IMR-90 (cell line): ENCODE data around the gene ZDHHC6. TPM values are rescaled to one million over a fixed set of nuclear protein-coding genes. Genes with fewer than 3 reads are reported as not detected.

Source experiments
- ATAC-seq: fragments of 200-7000 bp; cut with Tn5 transposase; 2 replicates; pipeline ENCODE4 v1.9.1; 2020; ENCODE audit warnings: low read depth, mild to moderate bottlenecking, moderate library complexity
- BruUV-seq: library from RNA; stranded (reverse); fragments of 400-500 nt; replicated peaks from 2 replicates; lab custom pipeline; 2021; lab: Mats Ljungman, UMichigan
- CTCF ChIA-PET: fragments of 300-600 bp; formaldehyde crosslinking; extraction: SDS; loops from one replicate; lab custom pipeline; 2021; ENCODE audit warnings: antibody characterized with exemption; lab: Yijun Ruan, JAX
- POLR2A ChIA-PET: fragments of 300-600 bp; sonication (Branson Sonifier 250); formaldehyde crosslinking; loops from one replicate; lab custom pipeline; 2022; ENCODE audit warnings: antibody characterized with exemption; ENCODE audit not compliant: unreplicated experiment; lab: Charles Lee
- DNase-seq: peaks from one replicate; pipeline ENCODE4 v3.0.0; 2013
- H2AFZ ChIP-seq: replicated peaks from 2 replicates; pipeline ENCODE3; 2013; ENCODE audit warnings: low read length, mild to moderate bottlenecking; ENCODE audit not compliant: poor library complexity
- H2AK5ac ChIP-seq: 2 replicates; pipeline ENCODE4 v1.6.1; 2013; ENCODE audit warnings: low read depth, low read length, inconsistent platforms
- H2AK9ac ChIP-seq: replicated peaks from 2 replicates; pipeline ENCODE3; 2013; ENCODE audit warnings: mild to moderate bottlenecking, low read depth, low read length, moderate library complexity; ENCODE audit not compliant: poor library complexity
- H2BK120ac ChIP-seq: 2 replicates; pipeline ENCODE4 v1.6.1; 2013; ENCODE audit warnings: low read depth, low read length, inconsistent platforms
- H2BK15ac ChIP-seq: 3 replicates; pipeline ENCODE4 v1.6.1; 2013; ENCODE audit warnings: low read depth, low read length, inconsistent platforms
- H2BK20ac ChIP-seq: 2 replicates; pipeline ENCODE4 v1.6.1; 2013; ENCODE audit warnings: low read depth, mild to moderate bottlenecking, inconsistent platforms, low read length, moderate library complexity
- H2BK5ac ChIP-seq: 2 replicates; pipeline ENCODE4 v1.6.1; 2013; ENCODE audit warnings: mild to moderate bottlenecking, low read depth, low read length, inconsistent platforms; ENCODE audit not compliant: poor library complexity, severe bottlenecking
- H3K14ac ChIP-seq: replicated peaks from 2 replicates; pipeline ENCODE4 v1.6.1; 2013; ENCODE audit warnings: low read depth, low read length, inconsistent platforms
- H3K18ac ChIP-seq: 2 replicates; pipeline ENCODE4 v1.6.1; 2013; ENCODE audit warnings: low read depth, low read length, control low read depth
- H3K23ac ChIP-seq: 2 replicates; pipeline ENCODE4 v1.6.1; 2013; ENCODE audit warnings: low read depth, low read length, inconsistent platforms
- H3K27ac ChIP-seq: 2 replicates; pipeline ENCODE4 v1.5.1; 2013; ENCODE audit warnings: mild to moderate bottlenecking, control low read depth, low read length; ENCODE audit not compliant: insufficient read depth
- H3K27me3 ChIP-seq: 2 replicates; pipeline ENCODE4 v1.6.1; 2013; ENCODE audit warnings: low read length; ENCODE audit not compliant: control insufficient read depth, insufficient read depth
- H3K36me3 ChIP-seq: 2 replicates; pipeline ENCODE4 v1.6.1; 2013; ENCODE audit warnings: low read length, mixed read lengths; ENCODE audit not compliant: control insufficient read depth, insufficient read depth
- H3K4ac ChIP-seq: 2 replicates; pipeline ENCODE4 v1.6.1; 2013; ENCODE audit warnings: low read depth, low read length, inconsistent platforms
- H3K4me1 ChIP-seq: 2 replicates; pipeline ENCODE4 v1.6.1; 2013; ENCODE audit warnings: low read length, mixed read lengths; ENCODE audit not compliant: control insufficient read depth, insufficient read depth
- H3K4me2 ChIP-seq: 2 replicates; pipeline ENCODE4 v1.6.1; 2013; ENCODE audit warnings: low read depth, mild to moderate bottlenecking, control low read depth, low read length, moderate library complexity
- H3K4me3 ChIP-seq: 2 replicates; pipeline ENCODE4 v1.5.1; 2013; ENCODE audit warnings: low read depth, mild to moderate bottlenecking, control low read depth, low read length, moderate library complexity; ENCODE audit not compliant: insufficient read depth
- H3K56ac ChIP-seq: 2 replicates; pipeline ENCODE4 v1.6.1; 2013; ENCODE audit warnings: low read length, inconsistent platforms; ENCODE audit not compliant: insufficient read depth; ENCODE audit errors: extremely low read depth
- H3K79me1 ChIP-seq, 2 experiments: 2 replicates each; pipeline ENCODE4 v1.6.1; 2013; ENCODE audit warnings: low read length in 2 of 2, inconsistent platforms in 1 of 2, low read depth in 1 of 2
- H3K9ac ChIP-seq: 2 replicates; pipeline ENCODE4 v1.6.1; 2013; ENCODE audit warnings: low read depth, low read length, control low read depth
- H3K9me1 ChIP-seq: 2 replicates; pipeline ENCODE4 v1.6.1; 2013; ENCODE audit warnings: low read length, inconsistent platforms; ENCODE audit not compliant: insufficient read depth
- H3K9me3 ChIP-seq: 2 replicates; pipeline ENCODE4 v1.6.1; 2013; ENCODE audit warnings: low read length; ENCODE audit not compliant: control insufficient read depth, insufficient read depth
- H4K20me1 ChIP-seq: 2 replicates; pipeline ENCODE4 v1.6.1; 2013; ENCODE audit warnings: low read length, inconsistent platforms; ENCODE audit not compliant: insufficient read depth
- H4K5ac ChIP-seq: 2 replicates; pipeline ENCODE4 v1.6.1; 2013; ENCODE audit warnings: mild to moderate bottlenecking, low read depth, low read length, control low read depth
- H4K8ac ChIP-seq, 2 experiments: 2 replicates each; pipeline ENCODE4 v1.6.1; 2013; ENCODE audit warnings: low read depth in 2 of 2, low read length in 2 of 2, control low read depth in 1 of 2, inconsistent platforms in 1 of 2
- H4K91ac ChIP-seq: 2 replicates; pipeline ENCODE4 v1.6.1; 2013; ENCODE audit warnings: low read depth, low read length, inconsistent platforms; ENCODE audit not compliant: insufficient read depth
- BHLHE40 ChIP-seq: fragments of 150-350 bp; IDR thresholded peaks from 2 replicates; pipeline ENCODE4 v1.6.1; 2016; ENCODE audit warnings: mild to moderate bottlenecking, low read depth, low read length
- CEBPB ChIP-seq: IDR thresholded peaks from 2 replicates; pipeline ENCODE4 v1.6.1; 2012; ENCODE audit warnings: low read depth, low read length, improper control_type of control experiment
- CHD1 ChIP-seq: IDR thresholded peaks from 2 replicates; pipeline ENCODE4 v1.6.1; 2012; ENCODE audit warnings: low read depth, low read length, improper control_type of control experiment
- MAFK ChIP-seq: IDR thresholded peaks from 2 replicates; pipeline ENCODE4 v1.6.1; 2012; ENCODE audit warnings: low read depth, low read length, improper control_type of control experiment
- MAZ ChIP-seq: IDR thresholded peaks from 2 replicates; pipeline ENCODE4 v1.6.1; 2012; ENCODE audit warnings: low read depth, mild to moderate bottlenecking, low read length, improper control_type of control experiment, moderate library complexity, borderline replicate concordance
- MXI1 ChIP-seq: IDR thresholded peaks from 2 replicates; pipeline ENCODE4 v1.6.1; 2012; ENCODE audit warnings: low read depth, mild to moderate bottlenecking, low read length, moderate library complexity, borderline replicate concordance
- RAD21 ChIP-seq: IDR thresholded peaks from 2 replicates; pipeline ENCODE4 v1.6.1; 2012; ENCODE audit warnings: low read length, improper control_type of control experiment
- RFX5 ChIP-seq: IDR thresholded peaks from 2 replicates; pipeline ENCODE4 v1.8.0; 2012; ENCODE audit warnings: low read depth, mild to moderate bottlenecking, low read length, moderate library complexity
- SMC3 ChIP-seq: fragments of 150-350 bp; IDR thresholded peaks from 2 replicates; pipeline ENCODE4 v1.6.1; 2016; ENCODE audit warnings: low read depth, mild to moderate bottlenecking, antibody characterized with exemption, low read length, moderate library complexity
- USF2 ChIP-seq: fragments of 150-350 bp; IDR thresholded peaks from 2 replicates; pipeline ENCODE4 v1.6.1; 2017; ENCODE audit warnings: mild to moderate bottlenecking, antibody characterized with exemption, low read length, low read depth
- WGBS, 2 experiments: methylation state at CpG; one replicate each; pipeline versions ENCODE4 v1.1.5 to v1.1.7; 2013; ENCODE audit warnings: missing lambda C conversion rate in 2 of 2; ENCODE audit not compliant: insufficient read length in 1 of 2; ENCODE audit errors: extremely low coverage in 2 of 2; 5-methylcytosine and 5-hydroxymethylcytosine counted together
- dilution Hi-C: fragments of 300-500 bp; cut with HindIII; formaldehyde crosslinking; loops from one replicate; pipeline ENCODE4 v1.14.3; 2018; ENCODE audit warnings: low sequenced_read_pairs; ENCODE audit not compliant: unreplicated experiment
- in situ Hi-C: fragments of 300-500 bp; cut with MboI; formaldehyde crosslinking; loops from 3 replicates; pipeline ENCODE4 v1.14.3; 2019; ENCODE audit warnings: low sequenced_read_pairs, inconsistent platforms, mixed read lengths
- intact Hi-C: fragments of 100-400 bp; cut with micrococcal nuclease; formaldehyde crosslinking; loops from 2 replicates; pipeline ENCODE4 v1.10.0; 2022
- polyA plus RNA-seq, 3 experiments: library from polyadenylated mRNA; depleted of rRNA; stranded (reverse); fragments of >200 nt; gene quantifications; 2 replicates each; pipeline ENCODE4 v1.2.3, GENCODE V29; 2012; ENCODE audit warnings: low replicate concordance in 1 of 3
- total RNA-seq: library from RNA; depleted of rRNA; stranded (reverse); fragments of >200 nt; gene quantifications from 2 replicates; pipeline ENCODE4 v1.2.3, GENCODE V29; 2012
- TF ChIP-seq, protein P1 (sequence below): conservative IDR thresholded peaks from 2 replicates; pipeline ENCODE4 v1.5.1; 2012; ENCODE audit warnings: mild to moderate bottlenecking, low read depth, low read length, improper control_type of control experiment
- TF ChIP-seq, protein P2 (sequence below): fragments of 150-350 bp; IDR thresholded peaks from 2 replicates; pipeline ENCODE4 v1.6.1; 2016; ENCODE audit warnings: low read depth, mild to moderate bottlenecking, low read length, moderate library complexity, borderline replicate concordance

ZDHHC6 gene
- total and polyA plus RNA-seq, 2 of the 4 experiments (the other 2 are of a cell fraction) = 17.4 to 21.6 TPM

DNA sequence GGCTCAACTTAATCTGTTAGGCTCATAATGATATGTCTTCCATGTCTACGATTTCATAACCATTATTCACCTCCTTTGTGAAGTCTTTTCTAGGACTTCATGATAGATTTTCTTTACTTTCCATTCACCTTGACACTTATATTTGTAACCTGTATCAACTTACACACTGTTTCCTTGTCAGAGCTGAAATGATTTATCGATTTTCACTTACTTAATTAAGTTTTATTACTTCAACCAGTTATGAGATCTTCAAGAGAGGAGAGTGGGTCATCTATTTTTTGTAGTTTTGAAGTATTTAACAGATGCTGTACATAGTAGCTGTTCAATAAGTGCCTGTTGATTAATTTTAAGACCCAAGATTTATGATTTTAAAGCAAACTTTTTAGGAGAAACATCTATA lies 37.7 kb upstream of the ZDHHC6 start:
- Histone ChIP-seq H2BK20ac (no peak overlapping the region), H4K20me1 (no peaks in the 10 kb centered on the region), H4K5ac (no peak overlapping the region), H2AK9ac (no peak overlapping the region), H3K27me3 (no peaks in the 10 kb centered on the region), H3K27ac (no peak overlapping the region), H3K9me1 (no peaks in the 10 kb centered on the region; the same call in 1 of the 2 replicates), H3K4me1 (no peaks in the 10 kb centered on the region), H3K4me3 (no peak overlapping the region), H2BK120ac (no peak overlapping the region), H3K4me2 (no peak overlapping the region), H3K18ac (no peak overlapping the region), H3K36me3 (no peaks in the 10 kb centered on the region), H3K79me1 (peaks cover 0 to 7% of the 10 kb centered on the region in 2 experiments; a peak in 2 of 4 replicates), H2AK5ac (no peak overlapping the region), H2AFZ (no peak overlapping the region), H3K9me3 (no peaks in the 10 kb centered on the region), H3K9ac (no peak overlapping the region), H3K23ac (no peak overlapping the region), H3K4ac (no peak overlapping the region), H4K91ac (no peak overlapping the region), H3K14ac (no peak overlapping the region), H3K56ac (no peak overlapping the region), H2BK15ac (no peak overlapping the region), H4K8ac (no peak overlapping the region), H2BK5ac (no peak overlapping the region)
- POLR2A ChIA-PET = no interaction called here
- ATAC-seq (no peak), DNase-seq (no peak)
- dilution Hi-C loops (no loop called here), intact Hi-C loops (no loop called here), in situ Hi-C loops (no loop called here)
- WGBS, 2 experiments = no CpG with 5 or more reads among the region's 2 CpGs
- TF ChIP-seq, protein P1, sequence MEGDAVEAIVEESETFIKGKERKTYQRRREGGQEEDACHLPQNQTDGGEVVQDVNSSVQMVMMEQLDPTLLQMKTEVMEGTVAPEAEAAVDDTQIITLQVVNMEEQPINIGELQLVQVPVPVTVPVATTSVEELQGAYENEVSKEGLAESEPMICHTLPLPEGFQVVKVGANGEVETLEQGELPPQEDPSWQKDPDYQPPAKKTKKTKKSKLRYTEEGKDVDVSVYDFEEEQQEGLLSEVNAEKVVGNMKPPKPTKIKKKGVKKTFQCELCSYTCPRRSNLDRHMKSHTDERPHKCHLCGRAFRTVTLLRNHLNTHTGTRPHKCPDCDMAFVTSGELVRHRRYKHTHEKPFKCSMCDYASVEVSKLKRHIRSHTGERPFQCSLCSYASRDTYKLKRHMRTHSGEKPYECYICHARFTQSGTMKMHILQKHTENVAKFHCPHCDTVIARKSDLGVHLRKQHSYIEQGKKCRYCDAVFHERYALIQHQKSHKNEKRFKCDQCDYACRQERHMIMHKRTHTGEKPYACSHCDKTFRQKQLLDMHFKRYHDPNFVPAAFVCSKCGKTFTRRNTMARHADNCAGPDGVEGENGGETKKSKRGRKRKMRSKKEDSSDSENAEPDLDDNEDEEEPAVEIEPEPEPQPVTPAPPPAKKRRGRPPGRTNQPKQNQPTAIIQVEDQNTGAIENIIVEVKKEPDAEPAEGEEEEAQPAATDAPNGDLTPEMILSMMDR = no peak
- TF ChIP-seq CHD1 = no peak
- no peak for TF ChIP-seq RFX5
- TF ChIP-seq MAFK = no peak
- TF ChIP-seq SMC3 = no peak
- no peak for TF ChIP-seq USF2
- no peak for TF ChIP-seq BHLHE40
- no peak for TF ChIP-seq MXI1
- TF ChIP-seq, protein P2, sequence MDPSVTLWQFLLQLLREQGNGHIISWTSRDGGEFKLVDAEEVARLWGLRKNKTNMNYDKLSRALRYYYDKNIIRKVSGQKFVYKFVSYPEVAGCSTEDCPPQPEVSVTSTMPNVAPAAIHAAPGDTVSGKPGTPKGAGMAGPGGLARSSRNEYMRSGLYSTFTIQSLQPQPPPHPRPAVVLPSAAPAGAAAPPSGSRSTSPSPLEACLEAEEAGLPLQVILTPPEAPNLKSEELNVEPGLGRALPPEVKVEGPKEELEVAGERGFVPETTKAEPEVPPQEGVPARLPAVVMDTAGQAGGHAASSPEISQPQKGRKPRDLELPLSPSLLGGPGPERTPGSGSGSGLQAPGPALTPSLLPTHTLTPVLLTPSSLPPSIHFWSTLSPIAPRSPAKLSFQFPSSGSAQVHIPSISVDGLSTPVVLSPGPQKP = no peak
- no peak for TF ChIP-seq CEBPB
- TF ChIP-seq RAD21 = no peak
- no peak for TF ChIP-seq MAZ
- CTCF ChIA-PET = no interaction called here
- no TSS peak for BruUV-seq
